NCI-H2171 treated with DMSO at 0.1 percent for 48 hours (cell line): ENCODE results near the gene RPL22L1.
"Not testable (repeated sequence)": the region's sequence is repeated elsewhere in the genome, so short reads cannot be mapped to it uniquely, and the experiment has no call there.

Source experiments
- DNase-seq: peaks from one replicate; lab custom pipeline; 2025; lab: John Stamatoyannopoulos, UW

Gene RPL22L1

DNA sequence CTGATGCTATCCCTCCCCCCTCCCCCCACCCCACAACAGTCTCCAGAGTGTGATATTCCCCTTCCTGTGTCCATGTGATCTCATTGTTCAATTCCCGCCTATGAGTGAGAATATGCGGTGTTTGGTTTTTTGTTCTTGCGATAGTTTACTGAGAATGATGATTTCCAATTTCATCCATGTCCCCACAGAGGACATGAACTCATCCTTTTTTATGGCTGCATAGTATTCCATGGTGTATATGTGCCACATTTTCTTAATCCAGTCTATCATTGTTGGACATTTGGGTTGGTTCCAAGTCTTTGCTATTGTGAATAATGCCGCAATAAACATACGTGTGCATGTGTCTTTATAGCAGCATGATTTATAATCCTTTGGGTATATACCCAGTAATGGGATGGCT is 8.7 kb upstream of the RPL22L1 start:
- DNase-seq: not testable (repeated sequence)

DNA sequence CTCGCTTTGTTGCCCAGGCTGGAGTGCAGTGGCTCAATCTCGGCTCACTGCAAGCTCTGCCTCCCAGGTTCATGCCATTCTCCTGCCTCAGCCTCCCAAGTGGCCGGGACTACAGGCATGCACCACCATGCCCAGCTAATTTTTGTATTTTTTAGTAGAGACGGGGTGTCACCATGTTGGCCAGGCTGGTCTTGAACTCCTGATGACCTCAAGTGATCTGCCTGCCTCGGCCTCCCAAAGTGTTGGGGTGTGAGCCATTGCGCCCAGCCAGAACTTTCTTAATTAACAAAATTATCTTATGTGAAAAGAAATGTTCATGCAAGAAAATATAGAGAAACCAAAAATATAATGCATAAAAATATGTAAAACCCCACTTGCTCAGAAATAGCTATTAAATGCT is 7.3 kb upstream of the RPL22L1 start:
- DNase-seq: not testable (repeated sequence)

DNA sequence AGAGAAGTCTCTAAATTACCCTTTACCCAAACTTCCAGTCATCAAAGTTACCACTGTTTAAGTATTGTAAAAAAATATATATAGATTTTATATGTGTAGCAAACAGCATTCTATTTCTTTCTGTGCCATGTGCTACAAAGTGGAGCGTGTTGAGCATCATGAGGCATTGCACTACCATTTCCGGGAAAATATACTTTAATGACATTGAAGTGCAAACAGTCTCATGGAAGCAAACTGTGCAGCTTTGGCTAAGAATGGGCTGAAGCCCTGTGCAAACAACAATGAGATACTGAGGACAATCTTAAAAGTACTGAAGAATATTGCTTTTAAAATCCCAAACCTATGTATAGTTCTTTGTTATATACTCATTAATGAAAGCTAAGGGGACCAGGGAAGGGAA is 6.5 kb upstream of the RPL22L1 start:
- no peak for DNase-seq

DNA sequence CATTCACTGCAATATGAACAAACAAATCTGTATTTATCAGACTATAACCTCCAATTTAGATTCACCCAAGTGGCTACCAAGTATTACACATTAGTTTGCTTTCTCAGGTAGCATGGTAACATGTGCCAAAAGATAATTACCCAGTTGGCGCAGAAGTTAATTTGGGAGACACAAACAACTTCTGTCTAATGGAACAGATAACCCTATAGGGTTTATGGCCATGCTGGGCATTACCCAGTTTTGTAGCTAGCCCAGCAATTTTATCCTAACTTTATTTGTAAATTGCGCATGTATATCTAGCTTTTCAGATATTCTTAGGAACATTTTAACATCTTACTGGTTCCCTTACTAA is 780 bp downstream of the RPL22L1 start:
- no peak for DNase-seq

DNA sequence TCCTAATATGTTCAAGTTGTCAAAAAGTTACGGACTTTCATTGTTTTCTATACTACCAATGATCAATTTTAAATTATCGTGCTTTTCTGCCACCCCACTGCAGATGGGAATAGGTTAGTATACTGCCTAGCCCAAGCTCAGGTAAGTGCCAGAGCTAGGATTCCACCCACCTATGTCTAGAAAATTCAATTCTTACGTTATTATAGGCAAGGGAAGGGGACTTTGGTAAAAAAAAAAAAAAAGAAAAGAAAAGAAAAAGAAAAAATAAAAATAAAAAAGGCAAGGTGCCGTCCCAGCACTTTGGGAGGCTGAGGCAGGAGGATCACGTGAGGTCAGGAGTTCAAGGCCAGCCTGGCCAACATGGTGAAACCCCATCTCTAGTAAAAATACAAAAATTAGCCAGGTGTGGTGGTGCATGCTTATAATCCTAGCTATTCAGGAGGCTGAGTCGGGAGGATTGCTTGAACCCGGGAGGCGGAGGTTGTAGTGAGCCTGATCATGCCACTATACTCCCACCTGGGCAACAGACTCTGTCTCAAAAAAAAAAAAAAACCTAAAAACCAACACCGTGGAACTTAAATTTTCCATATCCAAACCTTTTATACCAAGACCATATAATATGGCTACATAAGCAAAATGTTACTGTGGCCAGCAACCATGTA is 1.3 kb downstream of the RPL22L1 start:
- no peak for DNase-seq

DNA sequence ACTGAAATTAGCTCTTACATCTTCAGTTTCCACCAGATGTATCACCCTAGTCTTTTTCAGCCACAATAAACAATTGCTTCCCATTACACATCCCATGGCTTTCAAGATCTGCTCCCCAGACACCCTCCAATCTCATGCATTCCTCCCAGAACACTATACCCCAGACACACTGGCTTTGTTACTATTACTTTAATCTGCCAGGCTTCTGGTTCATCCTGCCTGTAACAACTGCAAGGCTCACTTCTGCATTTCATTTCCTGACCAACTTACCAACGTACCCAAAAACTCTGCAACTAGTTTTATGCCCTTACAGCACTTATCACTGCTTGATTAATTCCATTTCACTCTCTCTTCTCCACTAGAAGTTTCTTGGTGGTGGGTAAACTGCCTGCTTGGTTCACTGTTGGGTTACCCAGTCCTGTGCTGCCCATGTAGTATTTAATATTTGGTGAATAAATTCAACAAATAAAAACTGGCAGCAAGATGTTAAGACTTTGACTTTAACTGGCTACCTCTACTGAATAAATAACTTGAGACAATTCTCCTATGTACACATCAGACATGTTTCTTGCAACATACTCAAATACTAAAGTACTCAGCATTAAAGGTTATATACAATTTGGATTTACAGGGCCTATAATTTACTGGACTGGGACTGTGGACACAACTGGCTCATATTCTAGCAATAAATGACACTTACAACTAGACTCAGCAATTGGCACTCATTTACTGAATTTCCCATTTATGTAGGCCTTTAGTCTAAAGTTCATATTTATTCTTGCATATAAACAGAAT is 2.7 kb downstream of the RPL22L1 start:
- DNase-seq: no peak

DNA sequence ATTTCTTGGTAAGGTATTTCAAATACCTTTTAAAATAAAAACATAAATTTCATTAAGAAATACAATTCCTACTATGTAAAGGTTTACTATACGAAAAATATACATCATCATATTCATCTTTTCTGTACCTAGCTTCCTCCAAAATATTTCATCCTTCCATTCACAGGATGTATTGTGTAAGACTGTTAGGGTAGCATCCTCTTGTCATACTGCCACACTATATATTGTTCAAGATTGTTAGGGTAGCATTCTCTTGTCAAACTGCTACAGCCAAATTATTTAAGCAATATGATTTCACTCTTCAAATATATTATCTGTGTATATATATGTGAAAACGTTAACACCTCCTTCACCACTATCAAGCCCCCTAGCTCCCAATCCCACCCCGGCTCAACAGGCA is 3.5 kb downstream of the RPL22L1 start:
- no peak for DNase-seq

DNA sequence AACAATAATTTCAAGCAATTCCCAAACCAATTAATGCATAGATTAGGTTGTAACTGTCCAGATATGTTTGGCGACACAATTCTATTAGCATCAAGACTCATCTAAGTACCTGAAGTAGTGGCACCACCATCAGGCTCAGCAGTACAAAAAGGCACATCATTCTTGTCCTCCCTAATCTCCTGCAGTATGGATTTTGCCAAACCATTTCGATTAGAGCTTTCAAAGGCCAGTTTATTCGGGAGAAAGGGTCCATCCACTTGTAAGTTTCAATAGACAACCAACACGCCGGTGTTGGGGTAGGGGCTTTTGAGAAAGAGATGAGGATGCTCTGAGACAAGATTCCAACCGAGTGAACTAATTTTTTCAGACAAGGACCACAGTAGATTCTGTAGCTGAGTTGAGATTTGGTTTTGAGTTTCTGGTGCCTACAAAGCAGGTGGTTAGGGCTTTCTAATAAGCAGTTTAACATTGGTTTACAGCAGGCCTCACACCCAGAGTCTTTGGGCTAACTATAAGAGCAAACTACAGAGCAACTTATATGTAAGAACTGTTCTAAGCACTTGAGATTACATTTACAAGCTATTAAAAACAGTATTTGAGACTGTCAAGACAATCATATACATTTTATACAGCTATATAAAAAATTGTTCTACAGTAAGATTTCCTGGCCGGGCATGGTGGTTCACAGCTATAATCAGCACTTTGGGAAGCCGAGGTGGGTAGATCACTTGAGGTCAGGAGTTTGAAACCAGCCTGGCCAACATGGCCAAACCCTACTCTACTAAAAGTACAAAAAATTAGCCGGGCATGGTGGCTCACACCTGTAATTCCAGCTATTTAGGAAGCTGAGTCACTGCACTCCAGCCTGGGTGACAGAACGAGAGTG is 4.5 kb downstream of the RPL22L1 start:
- DNase-seq: no peak

DNA sequence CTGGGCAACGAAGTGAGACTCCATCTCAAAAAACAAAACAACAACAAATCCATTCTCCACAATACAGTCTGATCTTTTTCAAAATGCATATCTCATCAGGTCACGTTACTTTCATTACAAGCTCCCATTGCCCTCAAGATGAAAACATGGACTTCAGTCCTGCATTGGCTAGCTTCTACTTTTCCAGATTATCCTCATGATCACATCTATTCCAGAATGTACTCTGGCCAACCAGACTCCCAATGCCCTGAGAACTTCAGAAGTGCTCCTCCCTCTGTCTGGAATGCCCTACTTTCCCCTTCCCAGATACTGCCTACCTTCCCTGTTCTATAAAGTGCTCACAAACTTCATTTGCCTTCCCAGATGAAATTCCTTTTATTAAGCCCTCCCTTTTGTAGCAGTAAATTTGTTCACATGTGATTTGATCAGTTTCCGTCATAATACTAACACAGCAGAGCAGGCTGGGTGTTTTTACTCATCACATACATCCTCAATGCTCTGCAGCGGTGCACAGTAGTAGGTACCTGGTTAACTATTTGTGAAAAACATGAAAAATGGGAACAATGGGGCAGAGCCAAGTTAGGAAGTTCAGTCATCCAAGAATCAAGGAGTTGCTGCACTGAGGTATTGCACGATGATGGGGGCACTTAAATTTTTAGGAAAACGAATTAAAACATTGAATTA is 5.3 kb downstream of the RPL22L1 start:
- no peak for DNase-seq

DNA sequence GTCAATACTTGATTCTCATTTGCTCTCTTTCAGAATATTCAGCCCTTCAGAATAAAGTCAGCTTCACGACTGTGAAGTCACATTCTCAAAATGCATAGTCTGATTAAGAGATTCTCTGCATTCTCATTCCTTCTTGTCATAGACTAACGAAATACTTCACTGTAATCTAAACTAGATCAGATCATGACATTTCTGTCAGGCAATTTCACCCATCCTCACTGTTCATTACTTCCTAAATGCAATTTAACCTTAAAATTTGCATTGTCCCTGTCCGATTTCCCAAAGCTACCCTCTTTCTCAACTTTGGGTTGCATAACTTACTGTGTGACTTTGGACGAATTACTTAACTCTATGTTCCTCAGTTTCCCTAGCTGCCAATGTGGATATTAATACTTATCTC is 6.2 kb downstream of the RPL22L1 start:
- DNase-seq: no peak

DNA sequence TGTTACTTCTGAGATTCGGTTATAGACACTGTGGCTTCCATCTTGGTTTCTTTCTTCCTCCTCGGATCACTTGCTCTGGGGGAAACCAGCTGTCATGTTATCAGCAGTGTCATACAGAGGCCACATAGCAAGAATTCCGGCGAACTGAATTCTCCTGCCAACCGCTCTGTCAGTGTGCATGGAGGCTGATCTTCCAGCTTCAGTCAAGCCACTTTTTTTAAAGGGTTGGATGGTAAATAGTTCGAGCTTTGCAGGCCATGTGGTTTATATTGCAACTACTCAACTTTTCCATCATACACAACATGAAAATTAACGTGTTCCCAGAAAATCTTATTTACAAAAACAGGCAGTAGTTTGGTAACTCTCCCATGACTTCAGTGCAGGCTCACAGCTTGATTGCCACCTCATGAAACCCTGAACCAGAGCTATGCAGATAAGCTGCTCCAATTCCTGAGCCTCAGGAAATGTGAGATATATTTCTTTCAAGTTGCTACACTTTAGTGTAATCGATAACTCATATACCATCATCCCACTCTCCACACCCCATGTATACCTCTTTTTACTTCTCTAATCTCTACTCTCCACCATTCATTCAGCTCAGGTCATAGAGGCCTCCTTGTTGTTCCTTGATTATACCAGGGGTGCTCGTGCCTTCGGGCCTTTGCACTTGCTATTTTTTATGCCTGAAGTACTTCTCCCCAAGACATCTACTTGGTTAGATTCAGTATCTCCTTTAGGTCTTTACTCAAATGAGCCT is 7.2 kb downstream of the RPL22L1 start:
- no peak for DNase-seq

DNA sequence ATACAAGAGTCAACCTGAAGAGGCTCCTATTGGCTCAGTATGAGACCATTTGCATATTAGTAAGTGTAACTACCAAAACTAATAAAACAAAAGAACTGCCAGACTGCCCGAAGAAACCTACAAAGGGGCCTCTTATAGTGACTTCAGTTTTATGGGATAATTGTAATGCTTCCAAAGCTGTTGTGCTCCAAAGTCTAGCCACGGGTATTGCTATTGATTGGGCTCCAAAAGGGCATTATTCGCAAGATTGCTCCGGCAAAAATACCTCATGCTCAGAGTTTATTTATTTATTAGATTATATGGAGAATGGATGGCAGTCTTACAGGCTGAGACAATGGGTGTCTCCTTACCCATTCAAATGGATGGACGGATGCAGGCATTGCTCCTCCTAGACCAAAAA is 11.4 kb downstream of the RPL22L1 start:
- DNase-seq: no peak

DNA sequence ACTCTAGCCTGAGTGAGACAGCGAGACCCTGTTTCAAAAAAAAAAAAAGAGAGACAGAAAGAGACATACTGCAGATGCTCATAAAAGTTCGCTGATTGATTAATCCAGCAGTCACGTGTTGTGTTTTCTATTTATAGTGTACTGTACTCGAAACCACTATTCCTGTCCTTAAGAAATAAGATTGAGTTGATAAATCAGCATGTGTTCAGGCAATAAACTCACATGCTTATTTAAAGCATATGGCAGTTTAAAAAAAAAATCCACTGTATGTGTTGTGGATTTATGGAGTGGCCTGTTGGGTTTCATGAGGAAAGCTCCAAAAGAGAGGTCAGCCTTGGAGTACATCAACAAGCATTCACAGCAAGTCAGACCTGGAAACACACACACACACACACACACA is 17.7 kb downstream of the RPL22L1 start:
- DNase-seq: peak; percentile 30

DNA sequence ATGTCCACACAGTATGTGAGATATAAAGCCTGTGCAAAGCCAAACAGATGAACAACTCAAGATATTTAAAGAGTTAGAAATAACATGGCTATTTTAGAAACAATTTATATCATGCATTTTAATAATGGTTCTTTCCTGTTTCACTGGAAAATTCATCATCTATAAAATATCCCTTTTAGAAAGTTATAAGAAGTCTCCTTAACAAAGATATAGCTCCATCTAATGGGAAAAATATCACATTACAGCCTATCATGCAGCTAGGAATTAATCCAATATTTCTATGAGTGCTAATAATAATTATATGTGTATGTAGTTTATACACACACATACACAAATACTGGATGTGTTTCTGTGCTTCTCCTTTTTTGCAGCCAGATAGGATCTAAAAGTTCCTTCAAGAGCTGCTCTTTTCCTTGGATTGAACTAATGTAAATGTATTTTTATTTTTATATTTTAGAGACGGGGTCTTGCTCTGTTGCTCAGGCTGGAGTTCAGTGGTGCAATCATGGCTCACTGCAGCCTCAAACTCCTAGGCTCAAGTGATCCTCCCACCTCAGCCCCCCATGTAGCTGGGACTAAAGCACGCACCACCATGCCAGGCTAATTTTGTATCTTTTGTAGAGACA is 21.6 kb downstream of the RPL22L1 start:
- peak; percentile 57 for DNase-seq

DNA sequence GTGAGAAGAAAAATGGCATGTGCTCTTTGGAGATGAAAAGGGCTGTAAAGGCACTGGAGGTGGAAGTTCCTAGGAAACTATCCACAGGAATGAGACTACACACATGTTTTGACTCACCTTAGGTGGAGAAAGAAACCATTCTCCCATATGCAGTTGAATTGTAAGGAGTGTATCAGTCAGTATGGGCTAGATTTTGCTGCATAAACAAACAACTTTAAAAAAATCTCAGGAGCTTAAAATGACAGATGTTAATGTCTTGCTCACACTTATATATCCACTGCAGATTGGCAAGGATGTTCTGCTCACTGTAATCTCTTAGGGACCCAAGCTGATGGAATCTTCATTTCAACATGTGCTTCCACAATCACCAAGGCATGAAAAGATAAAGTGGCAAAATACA is 25.6 kb downstream of the RPL22L1 start:
- DNase-seq: no peak

DNA sequence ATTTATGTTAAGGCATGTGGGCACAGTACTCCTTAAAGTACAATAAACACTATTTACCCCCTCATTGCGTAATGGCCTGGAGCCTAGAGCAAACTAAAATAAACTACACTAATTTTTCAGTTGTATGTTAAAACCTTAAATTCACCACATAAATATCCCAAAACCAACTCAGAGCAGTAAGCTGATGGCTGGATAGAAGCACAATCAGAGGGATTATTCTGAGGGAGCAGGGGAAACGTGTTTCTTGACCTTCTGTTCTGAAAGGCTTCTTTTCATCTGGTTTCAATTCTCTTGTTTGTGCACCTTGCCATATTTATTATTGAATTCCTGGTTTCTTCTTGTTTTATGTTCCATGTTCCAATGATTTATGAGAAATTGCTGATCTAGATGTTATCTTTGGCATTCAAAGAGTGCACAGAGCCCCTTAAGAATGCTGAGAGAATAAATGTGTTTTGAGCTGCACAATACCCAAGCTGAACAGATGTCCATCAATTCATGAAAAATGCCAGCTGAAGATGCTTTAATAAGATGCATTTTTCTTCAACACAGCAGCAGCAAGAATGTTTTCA is 29.6 kb downstream of the RPL22L1 start:
- peak; percentile 15 for DNase-seq

DNA sequence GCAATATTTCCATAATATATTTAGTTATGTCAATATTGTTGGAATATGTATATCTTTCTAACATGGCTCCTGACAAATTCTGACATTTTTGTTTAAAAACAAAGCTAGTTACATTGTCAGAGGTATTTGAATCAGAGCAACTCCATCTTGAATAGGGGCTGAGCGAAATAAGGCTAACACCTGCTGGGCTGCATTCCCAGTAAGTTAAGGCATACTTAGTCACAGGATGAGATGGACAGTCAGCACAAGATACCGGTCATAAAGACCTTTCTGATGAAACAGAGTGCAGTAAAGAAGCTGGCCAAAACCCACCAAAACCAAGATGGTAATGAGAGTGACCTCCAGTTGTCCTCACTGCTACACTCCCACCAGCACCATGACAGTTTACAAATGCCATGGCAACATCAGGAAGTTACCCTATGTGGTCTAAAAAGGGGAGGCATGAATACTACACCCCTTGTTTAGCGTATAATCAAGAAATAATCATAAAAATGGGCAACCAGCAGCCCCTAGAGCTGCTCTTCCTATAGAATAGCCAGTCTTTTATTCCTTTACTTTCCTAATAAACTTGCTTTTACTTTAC is 30.4 kb downstream of the RPL22L1 start:
- DNase-seq: no peak

DNA sequence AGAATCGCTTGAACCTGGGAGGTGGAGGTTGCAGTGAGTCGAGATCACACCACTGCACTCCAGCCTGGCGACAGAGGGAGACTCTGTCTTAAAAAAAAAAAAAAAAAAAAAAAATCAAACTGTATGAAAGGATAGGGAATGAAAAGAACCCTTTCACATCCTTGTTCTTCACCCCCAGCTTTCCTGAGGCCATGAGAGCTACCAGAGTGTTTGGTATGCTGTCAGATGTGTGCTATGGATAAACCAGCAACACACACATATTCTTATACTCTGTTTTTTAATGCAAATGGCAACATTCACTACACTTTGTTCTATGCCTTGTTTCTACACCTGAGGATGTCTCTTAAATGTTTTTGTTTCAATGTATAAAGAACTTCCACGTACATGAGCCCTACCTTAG is 33.5 kb downstream of the RPL22L1 start:
- DNase-seq: no peak

DNA sequence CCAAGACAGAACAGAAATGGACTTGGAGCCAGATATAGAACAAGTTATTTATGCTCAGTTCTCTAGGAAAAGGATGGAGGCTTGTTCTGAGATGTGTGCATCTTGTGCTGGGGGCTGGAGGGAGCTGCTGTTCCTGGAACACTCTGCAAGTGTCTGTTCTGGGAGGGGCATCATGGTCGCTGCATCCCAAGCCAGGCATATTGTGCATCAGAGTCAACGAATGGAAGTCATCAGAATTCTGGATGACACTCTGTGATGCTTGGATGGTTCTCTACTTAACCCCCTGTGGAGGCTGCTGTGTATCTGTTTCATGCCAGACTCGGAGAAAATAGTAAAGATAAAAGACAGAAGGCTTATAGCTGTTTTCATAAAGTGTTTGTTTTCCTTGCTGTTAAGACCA is 34.7 kb downstream of the RPL22L1 start:
- DNase-seq: peak; percentile 88

DNA sequence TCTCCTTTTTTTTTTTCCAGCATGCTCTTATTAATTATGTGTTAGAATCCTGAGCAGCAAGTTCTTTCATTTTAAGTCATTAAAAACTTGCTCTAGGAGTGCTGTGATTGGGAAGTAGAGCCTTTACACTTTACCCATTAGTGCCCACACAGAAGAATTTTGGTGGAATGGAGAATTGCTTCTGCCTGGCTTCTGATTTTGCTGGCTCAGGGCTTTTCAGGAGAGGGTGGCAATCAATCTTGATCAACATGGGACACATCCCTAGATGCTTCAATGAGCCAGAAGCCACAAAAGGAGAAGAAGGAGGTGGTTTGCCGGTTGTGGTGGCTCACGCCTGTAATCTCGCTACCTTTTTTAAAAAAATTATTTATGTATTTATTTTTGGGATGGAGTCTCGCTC is 39.4 kb downstream of the RPL22L1 start:
- DNase-seq: no peak
